HG03442 (cell line): ENCODE results near the gene ITGB8.

Experiments
- ATAC-seq: cut with Tn5 transposase; IDR thresholded peaks from one replicate; pipeline ENCODE4 v1.9.1; 2021; ENCODE audit warnings: mild to moderate bottlenecking, moderate library complexity; ENCODE audit not compliant: unreplicated experiment

Gene ITGB8

GRCh38 chr7:20331910-20332813 is 1.5 kb downstream of the ITGB8 start:
- ATAC-seq, result no peak

GRCh38 chr7:20338285-20338684 is 7.6 kb downstream of the ITGB8 start:
- ATAC-seq, result no peak

DNA sequence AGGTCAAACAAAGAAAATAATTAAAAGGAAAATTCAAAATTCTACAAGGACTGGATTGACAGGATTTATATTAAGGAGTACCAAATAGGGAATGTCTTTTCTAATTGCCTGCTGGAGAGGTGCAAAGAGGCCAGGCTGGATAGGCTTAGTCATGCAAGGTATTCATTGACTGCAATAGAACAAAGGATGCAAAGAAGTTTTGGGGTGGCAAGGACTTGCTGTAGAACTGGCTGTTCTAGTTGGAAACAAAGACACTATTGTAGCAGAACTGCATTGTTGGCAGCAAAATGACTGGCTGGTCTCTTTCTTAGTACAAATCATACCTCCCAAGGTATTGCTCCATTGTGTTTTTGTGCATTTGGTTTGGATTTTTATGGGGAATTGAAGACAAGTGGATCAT is 10.1 kb downstream of the ITGB8 start:
- no peak for ATAC-seq

DNA sequence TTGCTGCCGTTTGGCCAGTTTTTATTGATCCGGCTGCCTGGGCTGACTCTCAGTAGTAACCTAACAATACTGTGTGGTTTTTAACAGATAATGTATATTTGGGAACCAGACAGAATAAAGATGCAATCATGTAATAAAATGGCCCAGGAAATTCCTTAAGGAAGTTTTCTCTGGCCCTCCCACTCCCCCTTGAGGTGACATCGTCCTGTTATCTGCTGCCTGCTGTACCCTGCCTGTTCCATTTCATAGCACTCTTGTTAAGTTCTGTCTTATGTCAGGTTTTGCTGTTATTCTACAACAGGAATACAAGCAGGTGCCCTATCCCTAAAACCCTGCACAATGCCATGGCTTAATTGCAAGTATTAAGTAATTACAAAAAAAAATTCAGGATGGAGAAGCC is 12.5 kb downstream of the ITGB8 start:
- ATAC-seq, result no peak

- no peak for ATAC-seq
These were observed 13.2 kb downstream of the ITGB8 start for GRCh38 chr7:20343941-20344340.

GRCh38 chr7:20344396-20344795 is 13.7 kb downstream of the ITGB8 start:
- ATAC-seq, result no peak

GRCh38 chr7:20346577-20346976 is 15.9 kb downstream of the ITGB8 start:
- ATAC-seq, result no peak

DNA sequence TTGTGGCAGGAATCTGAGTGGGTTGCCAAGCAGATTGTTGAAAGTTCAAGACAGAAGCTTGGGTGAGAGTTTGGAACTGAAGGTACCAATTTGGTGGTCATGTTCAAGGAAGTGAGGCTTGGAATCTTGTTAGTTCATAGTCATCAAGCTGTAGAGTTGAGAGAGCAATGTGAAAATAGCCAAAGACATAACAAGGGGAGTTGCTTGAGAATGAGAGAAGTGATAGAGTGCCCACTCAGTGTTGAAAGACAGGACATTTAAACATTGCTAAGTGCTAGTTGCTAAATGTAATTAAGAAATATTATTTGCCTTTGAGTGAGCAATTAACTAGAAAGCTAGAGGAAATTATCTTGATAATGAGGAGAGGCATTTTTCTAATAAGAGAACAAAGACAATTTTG is 17.0 kb downstream of the ITGB8 start:
- ATAC-seq, result no peak

GRCh38 chr7:20348125-20348807 is 17.6 kb downstream of the ITGB8 start:
- ATAC-seq, result no peak

- ATAC-seq, result no peak
These were observed 19.8 kb downstream of the ITGB8 start for GRCh38 chr7:20350518-20350951.

DNA sequence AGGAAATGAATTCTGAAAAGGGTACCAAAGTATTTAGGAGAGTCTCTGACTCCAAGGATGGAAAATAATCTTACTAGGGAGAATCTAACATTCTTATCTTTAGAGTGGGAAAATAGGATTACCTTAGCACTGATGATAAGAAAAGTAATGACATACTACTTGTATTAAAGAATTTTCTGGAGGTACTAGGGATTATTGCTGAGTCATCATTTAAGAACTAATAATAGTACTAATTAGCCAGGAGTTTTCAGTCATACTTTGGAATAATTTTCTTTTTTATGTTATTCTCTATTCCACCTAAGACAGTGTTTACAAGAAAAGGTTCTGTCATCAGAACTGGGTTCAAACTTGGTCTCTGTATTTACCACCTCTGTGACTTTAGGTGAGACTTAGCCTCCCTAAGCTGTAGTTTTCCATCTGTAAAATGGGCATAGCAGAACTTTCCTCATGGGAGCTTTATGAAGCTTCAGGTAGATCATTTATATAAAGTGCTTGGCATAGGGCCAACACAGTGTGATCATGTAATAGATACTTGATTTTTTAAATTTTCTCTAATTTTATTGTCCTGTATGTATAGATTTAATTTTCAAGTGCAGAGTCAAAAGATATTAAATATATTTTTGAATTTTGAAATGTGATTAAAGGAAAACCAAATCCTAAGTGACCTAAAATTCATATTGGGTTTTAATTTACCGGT is 20.4 kb downstream of the ITGB8 start:
- ATAC-seq, result no peak

DNA sequence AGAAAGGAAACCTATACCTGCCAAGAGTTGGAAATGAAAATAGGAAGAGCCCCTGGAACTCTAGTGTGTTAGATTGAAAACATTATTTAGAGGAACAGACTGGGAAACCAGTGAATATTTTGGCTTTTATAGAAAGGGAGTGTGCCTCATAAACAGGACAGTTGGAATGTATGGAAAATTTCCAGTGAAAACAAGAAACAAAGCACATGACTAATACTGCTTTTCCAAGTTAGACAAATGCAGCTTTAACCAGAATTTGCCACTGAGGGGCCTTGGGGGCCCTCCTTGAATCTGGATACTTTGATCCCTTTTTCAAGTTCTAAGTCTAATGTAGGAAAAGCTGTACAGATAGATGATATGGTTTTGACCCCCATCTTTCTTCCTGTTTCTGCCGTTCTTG is 21.2 kb downstream of the ITGB8 start:
- ATAC-seq, result no peak

- ATAC-seq, result no peak
These were observed 22.0 kb downstream of the ITGB8 start for GRCh38 chr7:20352573-20353306.

GRCh38 chr7:20354610-20355528 is 24.2 kb downstream of the ITGB8 start:
- no peak for ATAC-seq

DNA sequence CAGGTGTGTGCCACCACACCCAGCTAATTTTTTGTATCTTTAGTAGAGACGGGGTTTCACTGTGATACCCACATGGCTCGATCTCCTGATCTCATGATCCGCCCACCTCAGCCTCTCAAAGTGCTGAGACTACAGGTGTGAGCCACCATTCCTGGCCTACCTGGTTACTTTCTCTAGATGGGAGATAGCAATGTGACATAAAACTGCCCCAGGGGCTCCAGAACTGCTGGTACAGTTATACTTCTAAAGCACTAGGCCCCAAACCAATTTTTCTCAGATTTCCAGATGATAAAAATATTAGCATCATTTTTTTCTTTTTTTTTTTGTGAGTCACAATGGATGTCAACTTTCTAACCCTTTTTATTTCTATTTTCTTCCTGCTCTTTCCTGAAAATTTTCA is 27.4 kb downstream of the ITGB8 start:
- ATAC-seq, result no peak

DNA sequence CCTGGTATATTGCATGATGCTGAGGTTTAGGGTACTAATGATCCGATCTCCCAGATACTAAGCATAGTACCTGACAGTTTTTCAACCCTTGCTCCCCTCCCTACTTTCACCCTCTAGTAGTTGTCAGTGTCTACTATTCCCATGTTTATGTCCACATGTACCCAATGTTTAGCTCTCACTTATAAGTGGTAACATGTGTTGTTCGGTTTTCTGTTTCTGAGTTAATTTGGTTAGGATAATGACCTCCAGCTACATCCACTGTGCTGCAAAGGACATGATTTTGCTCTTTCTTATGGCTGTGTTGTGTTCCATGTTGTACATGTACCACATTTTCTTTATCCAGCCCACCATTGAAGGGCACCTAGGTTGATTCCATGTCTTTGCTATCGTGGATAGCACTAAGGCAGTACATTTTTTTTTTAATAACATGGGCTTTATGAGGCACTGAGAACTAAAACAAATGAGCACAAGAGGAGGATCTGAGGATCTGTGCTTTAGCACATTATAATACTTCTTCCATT is 28.1 kb downstream of the ITGB8 start:
- ATAC-seq, result no peak

- ATAC-seq, result no peak
These were observed 28.8 kb downstream of the ITGB8 start for GRCh38 chr7:20359341-20359963.

DNA sequence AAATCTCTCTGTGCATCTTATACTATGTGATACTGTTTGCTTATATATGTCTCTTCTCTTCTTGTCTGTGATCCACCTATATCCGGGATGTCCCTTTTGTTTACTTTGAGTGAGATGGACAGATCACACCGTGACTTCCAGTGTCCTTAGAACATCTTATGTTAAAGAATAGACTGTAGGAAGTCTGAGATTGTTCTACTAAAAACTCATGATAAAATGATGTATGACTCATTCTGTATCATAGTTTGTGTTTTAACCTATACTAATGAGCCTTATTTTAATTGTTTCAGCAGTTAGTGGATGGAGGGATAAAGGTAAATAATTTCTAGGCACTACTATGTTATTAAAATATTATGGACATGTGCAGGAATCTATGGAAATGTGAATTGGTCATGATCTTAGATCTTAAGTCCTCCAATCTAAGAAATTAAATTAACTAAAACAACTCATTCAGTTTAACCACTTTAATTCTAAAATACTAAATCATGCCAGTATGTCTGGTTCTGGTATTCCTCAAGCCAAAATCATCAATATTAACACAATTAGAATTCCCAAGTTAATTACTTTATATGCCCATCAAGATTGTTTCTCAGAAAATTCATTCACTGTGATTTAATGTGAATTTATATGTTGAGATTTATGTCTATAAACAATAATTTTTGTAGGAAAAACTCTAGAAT is 32.0 kb downstream of the ITGB8 start:
- no peak for ATAC-seq
